ENCODE data around the gene ADAMTS17.

The ADAMTS17 gene

GRCh38 chr15:100061944-100062343 lies 279.8 kb downstream of the ADAMTS17 start:
- no peak for DNase-seq

GRCh38 chr15:100060276-100060926 lies 281.4 kb downstream of the ADAMTS17 start:
- no peak for DNase-seq

- no peak for DNase-seq
Measured at GRCh38 chr15:100059521-100059920, 282.3 kb downstream of the ADAMTS17 start.

GRCh38 chr15:100059094-100059493 lies 282.7 kb downstream of the ADAMTS17 start:
- DNase-seq = no peak

GRCh38 chr15:100058458-100058857 lies 283.3 kb downstream of the ADAMTS17 start:
- no peak for DNase-seq

GRCh38 chr15:100057281-100057680 lies 284.5 kb downstream of the ADAMTS17 start:
- DNase-seq = no peak

GRCh38 chr15:100056411-100057072 lies 285.2 kb downstream of the ADAMTS17 start:
- DNase-seq = no peak

GRCh38 chr15:100055821-100056220 lies 286.0 kb downstream of the ADAMTS17 start:
- DNase-seq = no peak

- DNase-seq = no peak
Measured at GRCh38 chr15:100054539-100054938, 287.2 kb downstream of the ADAMTS17 start.

- DNase-seq = no peak
Measured at GRCh38 chr15:100053474-100054121, 288.2 kb downstream of the ADAMTS17 start.

GRCh38 chr15:100052716-100053473 lies 288.9 kb downstream of the ADAMTS17 start:
- DNase-seq = no peak

GRCh38 chr15:100050877-100051786 lies 290.6 kb downstream of the ADAMTS17 start:
- DNase-seq = no peak

GRCh38 chr15:100049936-100050876 lies 291.6 kb downstream of the ADAMTS17 start:
- DNase-seq = no peak

GRCh38 chr15:100049483-100049882 lies 292.3 kb downstream of the ADAMTS17 start:
- no peak for DNase-seq

- no peak for DNase-seq
Measured at GRCh38 chr15:100048736-100049135, 293.0 kb downstream of the ADAMTS17 start.

GRCh38 chr15:100043692-100044091 lies 298.1 kb downstream of the ADAMTS17 start:
- DNase-seq = no peak

GRCh38 chr15:100043068-100043641 lies 298.6 kb downstream of the ADAMTS17 start:
- DNase-seq = no peak

GRCh38 chr15:100042558-100042957 lies 299.2 kb downstream of the ADAMTS17 start:
- no peak for DNase-seq

- DNase-seq = no peak
Measured at GRCh38 chr15:100041127-100041828, 300.5 kb downstream of the ADAMTS17 start.

- DNase-seq = no peak
Measured at GRCh38 chr15:100039994-100040393, 301.8 kb downstream of the ADAMTS17 start.
